GM23338 (cell line): ENCODE measurements around the gene ATG4C. TPM values are rescaled to one million over a fixed set of nuclear protein-coding genes. Genes with fewer than 3 reads are reported as not detected.
A peak's percentile ranks its signal among the peaks of the same experiment; 100 is the strongest.

ENCODE experiments used
- ATAC-seq: fragments of 200-7000 bp; cut with Tn5 transposase; 3 replicates; pipeline ENCODE4 v1.9.1; 2020
- DNase-seq: peaks from one replicate; pipeline ENCODE4 v3.0.0-alpha.2; 2015; ENCODE audit warnings: low spot score
- H2AFZ ChIP-seq: fragments of 200-600 bp; sonication (generic); 2 replicates; pipeline ENCODE4 v1.8.0; 2016; ENCODE audit warnings: antibody characterized with exemption, mild to moderate bottlenecking, moderate library complexity
- H3F3A ChIP-seq: fragments of 200-600 bp; sonication (generic); replicated peaks from 2 replicates; pipeline ENCODE4 v1.8.0; 2017; ENCODE audit warnings: antibody characterized with exemption, mixed run types, low read depth
- H3K27ac ChIP-seq: fragments of 200-600 bp; sonication (generic); 2 replicates; pipeline ENCODE4 v1.6.1; 2016; ENCODE audit warnings: low read depth
- H3K27me3 ChIP-seq: fragments of 200-600 bp; sonication (generic); 2 replicates; pipeline ENCODE4 v1.8.0; 2016; ENCODE audit warnings: mild to moderate bottlenecking, mixed run types, moderate library complexity; ENCODE audit not compliant: insufficient read depth
- H3K36me3 ChIP-seq: fragments of 200-600 bp; sonication (generic); 2 replicates; pipeline ENCODE4 v1.8.0; 2016; ENCODE audit warnings: mild to moderate bottlenecking; ENCODE audit not compliant: insufficient read depth
- H3K4me1 ChIP-seq: fragments of 200-600 bp; sonication (generic); 2 replicates; pipeline ENCODE4 v1.8.0; 2016; ENCODE audit warnings: mild to moderate bottlenecking, moderate library complexity; ENCODE audit not compliant: insufficient read depth
- H3K4me2 ChIP-seq: fragments of 200-600 bp; sonication (generic); 2 replicates; pipeline ENCODE4 v1.7.1; 2017; ENCODE audit warnings: mixed run types
- H3K4me3 ChIP-seq: fragments of 200-600 bp; sonication (generic); 2 replicates; pipeline ENCODE4 v1.6.1; 2016; ENCODE audit warnings: mixed run types
- H3K79me2 ChIP-seq: fragments of 200-600 bp; sonication (generic); replicated peaks from 2 replicates; pipeline ENCODE4 v1.8.0; 2017; ENCODE audit warnings: mild to moderate bottlenecking; ENCODE audit not compliant: insufficient read depth
- H3K9me2 ChIP-seq: fragments of 200-600 bp; sonication (generic); 2 replicates; pipeline ENCODE4 v1.8.0; 2017; ENCODE audit not compliant: insufficient read depth
- H4K20me1 ChIP-seq: fragments of 200-600 bp; sonication (generic); replicated peaks from 2 replicates; pipeline ENCODE4 v1.8.0; 2017; ENCODE audit warnings: mild to moderate bottlenecking; ENCODE audit not compliant: insufficient read depth
- H3K27ac Mint-ChIP-seq: 2 replicates; pipeline ENCODE4 v1.8.0; 2020; ENCODE audit warnings: inconsistent platforms, mild to moderate bottlenecking, moderate library complexity, mixed read lengths
- H3K27me3 Mint-ChIP-seq: 3 replicates; pipeline ENCODE4 v1.8.0; 2022; ENCODE audit warnings: low read depth, mild to moderate bottlenecking, moderate library complexity, mixed read lengths, inconsistent platforms; ENCODE audit not compliant: insufficient read depth, poor library complexity
- H3K36me3 Mint-ChIP-seq: 3 replicates; pipeline ENCODE4 v1.8.0; 2021; ENCODE audit warnings: low read depth, mild to moderate bottlenecking, inconsistent platforms, moderate library complexity, mixed read lengths
- H3K4me1 Mint-ChIP-seq: 3 replicates; pipeline ENCODE4 v1.8.0; 2020; ENCODE audit warnings: mild to moderate bottlenecking, inconsistent platforms, mixed read lengths
- H3K4me3 Mint-ChIP-seq: 3 replicates; pipeline ENCODE4 v1.8.0; 2021; ENCODE audit warnings: moderate library complexity, mild to moderate bottlenecking, inconsistent platforms, mixed read lengths
- H3K9me3 Mint-ChIP-seq: 3 replicates; pipeline ENCODE4 v1.8.0; 2020; ENCODE audit warnings: moderate library complexity, mild to moderate bottlenecking, inconsistent platforms, mixed read lengths
- CREB1 ChIP-seq: fragments of 250-450 bp; sonication (Bioruptor Pico); IDR thresholded peaks from 2 replicates; pipeline ENCODE4 v1.5.0; 2020; ENCODE audit warnings: low read depth, mild to moderate bottlenecking, moderate library complexity
- CTCF ChIP-seq, 2 experiments: fragments of 200-600 bp in 1 of 2; sonication (generic) in 1 of 2; conservative IDR thresholded peaks; 2 replicates each; pipeline versions ENCODE4 v1.5.1 to v1.6.1; 2016 to 2017; ENCODE audit warnings: antibody characterized with exemption in 2 of 2, low read depth in 2 of 2, mild to moderate bottlenecking in 2 of 2, moderate library complexity in 1 of 2
- ETS1 ChIP-seq: IDR thresholded peaks from 2 replicates; pipeline ENCODE4 v1.6.1; 2016; ENCODE audit warnings: antibody characterized with exemption
- EZH2 ChIP-seq: fragments of 200-600 bp; sonication (generic); IDR thresholded peaks from one replicate; pipeline ENCODE4 v1.8.0; 2017; ENCODE audit warnings: antibody characterized with exemption, mild to moderate bottlenecking, low read depth; ENCODE audit not compliant: unreplicated experiment
- EZH2phosphoT487 ChIP-seq: fragments of 200-600 bp; sonication (generic); IDR thresholded peaks from one replicate; pipeline ENCODE4 v1.8.1; 2018; ENCODE audit warnings: antibody characterized with exemption; ENCODE audit not compliant: unreplicated experiment
- JUNB ChIP-seq: IDR thresholded peaks from one replicate; pipeline ENCODE4 v1.6.1; 2016; ENCODE audit warnings: antibody characterized with exemption; ENCODE audit not compliant: unreplicated experiment
- NANOG ChIP-seq: IDR thresholded peaks from 2 replicates; pipeline ENCODE4 v1.6.1; 2016; ENCODE audit warnings: antibody characterized with exemption, borderline replicate concordance
- POLR2AphosphoS5 ChIP-seq: IDR thresholded peaks from 2 replicates; pipeline ENCODE4 v1.6.1; 2016; ENCODE audit warnings: antibody characterized with exemption, low read depth
- REST ChIP-seq: IDR thresholded peaks from one replicate; pipeline ENCODE4 v1.6.1; 2018; ENCODE audit warnings: antibody characterized with exemption; ENCODE audit not compliant: unreplicated experiment
- STAT1 ChIP-seq: IDR thresholded peaks from one replicate; pipeline ENCODE4 v1.6.1; 2016; ENCODE audit warnings: antibody characterized with exemption; ENCODE audit not compliant: unreplicated experiment
- ZNF114 ChIP-seq: fragments of 250-450 bp; sonication (Bioruptor Pico); IDR thresholded peaks from 2 replicates; pipeline ENCODE4 v1.5.0; 2020; ENCODE audit warnings: mild to moderate bottlenecking, moderate library complexity
- ZNF331 ChIP-seq: fragments of 250-450 bp; sonication (Bioruptor Pico); IDR thresholded peaks from 2 replicates; pipeline ENCODE4 v1.5.0; 2020; ENCODE audit warnings: low read depth, mild to moderate bottlenecking, moderate library complexity
- ZNF462 ChIP-seq: fragments of 250-450 bp; sonication (Bioruptor Pico); IDR thresholded peaks from 2 replicates; pipeline ENCODE4 v1.5.0; 2020; ENCODE audit warnings: mild to moderate bottlenecking, moderate library complexity
- polyA plus RNA-seq: library from polyadenylated mRNA; unstranded; fragments of >200 nt; fragmentation: Nextera tagmentation; extraction: Ambion mirVana; gene quantifications from 2 replicates; pipeline ENCODE4 v1.2.1, GENCODE V29; 2016
- total RNA-seq: library from RNA; depleted of rRNA; stranded (reverse); fragments of >200 nt; shearing (Covaris generic); gene quantifications from 2 replicates; pipeline ENCODE4 v1.2.3, GENCODE V29; 2014

Gene ATG4C
- total and polyA plus RNA-seq, 2 experiments from 2014 or later = 15.7 to 18.6 TPM

- no peaks in the 10 kb centered on the region for H3K9me3 Mint-ChIP-seq
- no peak for TF ChIP-seq ZNF114 (CRISPR knock-in tag)
- no peak for TF ChIP-seq REST
- no peak for TF ChIP-seq ZNF331 (CRISPR knock-in tag)
- TF ChIP-seq EZH2phosphoT487 = no peak
- TF ChIP-seq ZNF462 = no peak
- no peak for TF ChIP-seq CTCF (conservative IDR thresholded peaks at IDR 0.05; ENCODE audit: low read depth in 2 of 2)
- TF ChIP-seq JUNB = no peak
- no peak for TF ChIP-seq CREB1 (CRISPR knock-in tag)
- TF ChIP-seq EZH2 = no peak
- no peak for TF ChIP-seq POLR2AphosphoS5
- TF ChIP-seq STAT1 = no peak
- TF ChIP-seq ETS1 = no peak
- no peak for TF ChIP-seq NANOG
- no peak for ATAC-seq
- Histone ChIP-seq H3F3A (no peaks in the 10 kb centered on the region), H4K20me1 (no peaks in the 10 kb centered on the region), H3K4me1 (peaks cover 7% of the 10 kb centered on the region; the same call in 1 of the 2 replicates), H3K79me2 (no peaks in the 10 kb centered on the region), H3K9me2 (no peaks in the 10 kb centered on the region), H3K4me2 (no peak overlapping the region), H3K27me3 (no peaks in the 10 kb centered on the region), H3K27ac (no peak overlapping the region), H2AFZ (peak overlapping the region; percentile 61), H3K4me3 (no peak overlapping the region), H3K36me3 (no peaks in the 10 kb centered on the region)
- H3K4me1 Mint-ChIP-seq = peaks cover 22% of the 10 kb centered on the region
- no peaks in the 10 kb centered on the region for H3K36me3 Mint-ChIP-seq
- no peak overlapping the region for H3K27ac Mint-ChIP-seq
- H3K4me3 Mint-ChIP-seq = no peak overlapping the region
- DNase-seq = no peak
- H3K27me3 Mint-ChIP-seq = peaks cover 2% of the 10 kb centered on the region
Observed at GRCh38 chr1:62908168-62908695, 124.3 kb downstream of the ATG4C start.
